Lower leg skin (tissue), 3 donors: ENCODE data around the gene LRRN4CL.

Experiments used
- CTCF ChIP-seq, 3 donors: fragments of 450-650 bp; IDR thresholded peaks; one replicate each; pipeline ENCODE4 v1.5.1; 2016; ENCODE audit warnings: antibody characterized with exemption in 3 of 3, mild to moderate bottlenecking in 3 of 3, moderate library complexity in 2 of 3
- POLR2A ChIP-seq, 2 donors: fragments of 450-650 bp; IDR thresholded peaks; one replicate each; pipeline ENCODE4 v1.6.1; 2016 to 2017; ENCODE audit warnings: antibody characterized with exemption in 2 of 2, mild to moderate bottlenecking in 1 of 2, moderate library complexity in 1 of 2

GRCh38 chr11:62677156-62677555, 12.2 kb downstream of the LRRN4CL start:
- no peak for TF ChIP-seq CTCF (IDR thresholded peaks at IDR 0.05)
- TF ChIP-seq POLR2A (IDR thresholded peaks at IDR 0.05): no peak
